SH-SY5Y (cell line): ENCODE data around the gene UBL5.

Experiments
- GATA2 ChIP-seq: IDR thresholded peaks from 2 replicates; pipeline ENCODE4 v1.6.1; 2011; ENCODE audit warnings: mild to moderate bottlenecking, low read depth, low read length
- GATA3 ChIP-seq: IDR thresholded peaks from 2 replicates; pipeline ENCODE4 v1.6.1; 2011; ENCODE audit warnings: low read depth, mild to moderate bottlenecking, low read length, moderate library complexity

- TF ChIP-seq GATA2 (no peak), GATA3 (no peak)
Measured at GRCh38 chr19:9878511-9879196, 50.9 kb downstream of the UBL5 start.
